GM21576 (cell line): ENCODE measurements around the gene SCMH1.

ENCODE experiments used
- ATAC-seq: cut with Tn5 transposase; IDR thresholded peaks from one replicate; pipeline ENCODE4 v1.9.1; 2021; ENCODE audit warnings: mild to moderate bottlenecking, moderate library complexity; ENCODE audit not compliant: unreplicated experiment

SCMH1 gene

DNA sequence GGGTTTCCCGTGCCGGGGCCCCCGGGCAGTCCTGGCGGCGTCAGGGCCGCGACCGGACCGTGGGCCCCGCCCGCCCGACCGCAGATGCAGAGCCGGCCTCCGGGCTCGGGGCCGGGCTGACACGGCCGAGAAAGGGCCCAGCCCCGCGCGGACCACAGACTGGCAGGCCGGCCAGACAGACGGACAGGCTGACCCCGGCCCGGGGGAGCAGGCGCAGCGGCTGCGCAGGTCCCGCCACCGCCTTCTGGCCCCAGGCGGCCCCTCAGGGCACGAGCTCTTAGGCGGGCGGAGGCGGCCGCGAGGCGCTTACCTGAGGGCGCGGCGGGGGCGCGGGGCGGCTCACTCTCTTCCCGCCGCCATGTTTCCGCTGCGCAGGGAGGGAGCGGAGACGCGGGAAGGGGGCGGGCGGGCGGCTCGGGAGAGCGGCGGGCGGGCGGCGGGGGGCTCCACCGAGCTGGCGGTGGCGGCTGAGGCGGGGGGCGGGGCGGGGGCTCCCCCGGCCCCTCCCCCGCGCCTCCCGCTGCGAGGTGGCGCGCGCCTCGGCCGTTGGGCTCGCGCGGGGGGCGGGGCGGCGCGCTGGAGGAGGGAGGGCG lies at the start of gene SCMH1:
Gene SCMH1 (minus strand): TSS at position 558 of the 593 bp plus-strand sequence. CDS start 56,173 bp downstream, outside the sequence.
- ATAC-seq: no peak

- ATAC-seq: no peak
Observed at GRCh38 chr1:41291195-41291594, 49.1 kb upstream of the SCMH1 start.

GRCh38 chr1:41289196-41289595 lies 47.1 kb upstream of the SCMH1 start:
- no peak for ATAC-seq

GRCh38 chr1:41286992-41287391 lies 44.9 kb upstream of the SCMH1 start:
- no peak for ATAC-seq

DNA sequence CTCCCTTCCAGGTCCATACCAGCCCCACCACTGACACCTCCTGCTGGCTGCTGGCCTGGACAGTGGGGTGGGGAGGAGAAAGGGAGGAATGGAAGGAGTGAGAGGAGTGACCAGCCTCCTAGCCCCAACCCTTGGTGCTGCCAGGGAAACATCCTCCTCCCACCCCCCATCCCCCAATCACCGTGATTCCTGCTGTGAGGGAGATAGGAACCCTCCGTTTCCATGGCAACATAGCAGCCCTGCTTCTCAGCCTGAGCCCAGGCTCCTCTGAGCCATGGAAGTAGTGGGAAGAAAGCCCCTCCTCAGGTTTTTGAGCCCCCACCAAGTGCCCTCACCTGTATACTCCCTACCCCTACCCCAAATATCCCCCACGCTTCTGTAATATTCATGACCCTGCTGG lies 44.4 kb upstream of the SCMH1 start:
- ATAC-seq: no peak

GRCh38 chr1:41285818-41286217 lies 43.7 kb upstream of the SCMH1 start:
- ATAC-seq: no peak

- no peak for ATAC-seq
Observed at GRCh38 chr1:41284121-41284520, 42.0 kb upstream of the SCMH1 start.

GRCh38 chr1:41282679-41283317 lies 40.7 kb upstream of the SCMH1 start:
- ATAC-seq: no peak

- ATAC-seq: no peak
Observed at GRCh38 chr1:41281334-41281733, 39.2 kb upstream of the SCMH1 start.

GRCh38 chr1:41280202-41281032 lies 38.3 kb upstream of the SCMH1 start:
- no peak for ATAC-seq

GRCh38 chr1:41278076-41278475 lies 36.0 kb upstream of the SCMH1 start:
- ATAC-seq: no peak

GRCh38 chr1:41277371-41277975 lies 35.4 kb upstream of the SCMH1 start:
- ATAC-seq: no peak

- ATAC-seq: no peak
Observed at GRCh38 chr1:41275831-41276230, 33.7 kb upstream of the SCMH1 start.

GRCh38 chr1:41274752-41275545 lies 32.8 kb upstream of the SCMH1 start:
- no peak for ATAC-seq

GRCh38 chr1:41272601-41273000 lies 30.5 kb upstream of the SCMH1 start:
- ATAC-seq: no peak

GRCh38 chr1:41268154-41268770 lies 26.2 kb upstream of the SCMH1 start:
- no peak for ATAC-seq

DNA sequence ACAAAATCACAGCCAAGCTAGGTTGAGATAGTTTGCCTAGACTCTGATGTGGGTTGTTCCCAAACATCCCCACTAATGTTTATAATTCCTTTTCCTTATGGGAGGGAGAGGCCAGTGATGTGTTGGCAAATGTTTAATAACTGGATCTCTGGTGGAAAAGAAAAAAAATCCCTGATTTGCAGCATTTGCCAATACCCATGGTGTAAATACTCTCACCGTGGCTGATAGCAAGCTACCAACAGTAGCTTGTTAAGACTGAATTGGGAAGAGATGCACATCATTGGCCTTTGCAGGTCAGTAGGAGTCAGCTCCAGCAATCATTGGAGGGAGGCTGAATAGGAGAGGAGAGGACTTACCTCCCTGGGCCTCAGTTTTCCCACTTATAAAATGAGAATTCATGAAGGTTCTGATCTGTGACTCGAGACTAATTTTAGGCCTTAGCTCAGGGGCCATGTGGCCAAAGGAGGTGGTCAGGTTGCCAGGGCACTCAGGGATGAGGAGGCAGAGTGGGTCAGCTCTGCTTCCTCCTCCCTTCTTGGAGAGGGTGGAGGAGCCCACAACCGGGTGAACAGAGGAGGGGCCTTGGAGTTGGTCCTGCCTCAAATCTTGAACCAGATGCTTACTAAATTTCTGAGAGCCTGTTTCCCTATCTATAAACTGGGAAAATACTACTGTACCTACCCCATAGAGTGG lies 20.0 kb upstream of the SCMH1 start:
- ATAC-seq: no peak

- ATAC-seq: no peak
Observed at GRCh38 chr1:41260768-41261167, 18.7 kb upstream of the SCMH1 start.

DNA sequence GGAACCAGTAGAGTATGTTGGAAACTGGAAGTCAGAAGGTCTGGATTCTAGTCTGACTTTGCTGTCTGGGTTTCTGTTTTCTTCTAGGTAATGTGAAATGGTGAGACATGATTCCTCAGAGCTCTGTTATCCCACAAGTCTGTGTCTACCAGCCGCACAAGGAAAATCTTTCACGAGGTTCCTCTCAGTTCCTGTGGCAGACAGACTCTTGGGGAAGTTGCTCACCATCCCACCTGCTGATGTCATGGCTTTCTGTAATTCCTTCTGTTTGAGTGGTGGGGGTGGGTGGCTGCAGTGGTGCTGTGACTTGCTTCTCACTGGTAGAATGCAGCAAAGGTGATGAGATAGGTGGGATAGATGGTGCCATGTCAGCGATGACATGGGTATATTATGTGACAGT lies 17.1 kb upstream of the SCMH1 start:
- ATAC-seq: no peak

DNA sequence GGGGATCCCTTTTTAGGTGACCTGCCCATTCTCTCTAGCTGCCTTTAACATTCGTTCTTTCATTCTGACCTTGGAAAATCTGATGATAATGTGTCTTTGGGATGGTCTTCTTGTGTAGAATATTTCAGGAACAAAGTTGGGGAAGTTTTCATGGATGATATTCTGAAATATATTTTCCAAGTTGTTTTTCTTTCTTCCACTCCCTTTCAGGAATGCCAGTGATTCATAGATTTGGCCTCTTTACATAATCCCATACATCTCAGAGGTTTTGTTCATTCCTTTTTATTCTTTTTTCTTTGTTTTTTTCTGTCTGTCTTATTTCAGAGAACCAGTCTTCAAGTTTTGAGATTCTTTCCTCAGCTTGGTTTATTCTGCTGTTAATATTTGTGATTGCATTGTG lies 13.9 kb upstream of the SCMH1 start:
- no peak for ATAC-seq
